H1 (cell line): Measurements from ENCODE around the gene ITM2B. TPM values are rescaled to one million over a fixed set of nuclear protein-coding genes. Genes with fewer than 3 reads are reported as not detected.

Source experiments
- CTCF ChIA-PET: fragments of 300-600 bp; sonication (Branson Sonifier 250); formaldehyde crosslinking; loops from one replicate; lab custom pipeline; 2021; ENCODE audit not compliant: partially characterized antibody; lab: Charles Lee
- POLR2A ChIA-PET: fragments of 300-600 bp; sonication (Branson Sonifier 250); formaldehyde crosslinking; loops from one replicate; lab custom pipeline; 2021; ENCODE audit warnings: inconsistent platforms; ENCODE audit not compliant: partially characterized antibody; lab: Charles Lee
- DNase-seq, 2 experiments: peaks; one replicate each; pipeline versions ENCODE4 v3.0.0 to v3.0.0-alpha.2; 2010 to 2022; ENCODE audit warnings: low spot score in 2 of 2, low read depth in 1 of 2, mixed read lengths in 1 of 2
- FAIRE-seq: peaks from 2 replicates; lab custom pipeline; 2011; peaks lifted over from hg19 to GRCh38; lab: Jason Lieb, UNC
- H2AFZ ChIP-seq: 2 replicates; pipeline ENCODE4 v1.8.1; 2012; ENCODE audit warnings: low read length, inconsistent platforms
- H2AK5ac ChIP-seq: 2 replicates; pipeline ENCODE4 v1.6.1; 2013; ENCODE audit warnings: low read depth, low read length
- H2BK120ac ChIP-seq: replicated peaks from 2 replicates; pipeline ENCODE3; 2013; ENCODE audit warnings: low read depth, low read length, inconsistent platforms
- H2BK12ac ChIP-seq: 2 replicates; pipeline ENCODE4 v1.6.1; 2013; ENCODE audit warnings: low read depth, low read length
- H2BK15ac ChIP-seq: 2 replicates; pipeline ENCODE4 v1.6.1; 2013; ENCODE audit warnings: low read length
- H2BK20ac ChIP-seq: 2 replicates; pipeline ENCODE4 v1.6.1; 2013; ENCODE audit warnings: low read length
- H2BK5ac ChIP-seq: 2 replicates; pipeline ENCODE4 v1.6.1; 2013; ENCODE audit warnings: low read depth, low read length
- H3K14ac ChIP-seq: 2 replicates; pipeline ENCODE4 v1.6.1; 2013; ENCODE audit warnings: inconsistent platforms; ENCODE audit not compliant: insufficient read length
- H3K18ac ChIP-seq: 2 replicates; pipeline ENCODE4 v1.6.1; 2013; ENCODE audit warnings: low read length; ENCODE audit errors: extremely low read depth
- H3K23ac ChIP-seq: 2 replicates; pipeline ENCODE4 v1.6.1; 2013; ENCODE audit warnings: inconsistent platforms; ENCODE audit not compliant: insufficient read length
- H3K23me2 ChIP-seq: 2 replicates; pipeline ENCODE4 v1.6.1; 2013; ENCODE audit warnings: low read depth, low read length
- H3K27ac ChIP-seq: 2 replicates; pipeline ENCODE4 v1.6.1; 2011; ENCODE audit warnings: low read depth, low read length, inconsistent platforms
- H3K27me3 ChIP-seq, 4 experiments: replicated peaks in 1 of 4; 1 replicate in 1 of 4; 2 replicates in 3 of 4; pipeline versions ENCODE4 v1.6.1 to v1.8.1; 2011 to 2013; ENCODE audit warnings: low read length in 3 of 4, mild to moderate bottlenecking in 3 of 4, inconsistent platforms in 2 of 4, mixed read lengths in 2 of 4, moderate library complexity in 1 of 4; ENCODE audit not compliant: control insufficient read depth in 3 of 4, insufficient read depth in 3 of 4; ENCODE audit errors: extremely low read depth in 1 of 4
- H3K36me3 ChIP-seq, 4 experiments: 2 replicates each; pipeline versions ENCODE4 v1.6.1 to v1.8.1; 2011 to 2013; ENCODE audit warnings: mild to moderate bottlenecking in 4 of 4, low read length in 3 of 4, moderate library complexity in 2 of 4, control low read depth in 1 of 4, inconsistent platforms in 1 of 4; ENCODE audit not compliant: insufficient read depth in 4 of 4, control insufficient read depth in 2 of 4
- H3K4ac ChIP-seq: replicated peaks from 2 replicates; pipeline ENCODE3; 2013; ENCODE audit warnings: low read length, low read depth, mixed read lengths, inconsistent platforms; ENCODE audit not compliant: insufficient read length
- H3K4me1 ChIP-seq, 4 experiments: replicated peaks in 1 of 4; 1 replicate in 1 of 4; 2 replicates in 3 of 4; pipeline versions ENCODE4 v1.6.1 to v1.8.1; 2011 to 2013; ENCODE audit warnings: low read length in 3 of 4, inconsistent platforms in 2 of 4, mixed read lengths in 1 of 4; ENCODE audit not compliant: insufficient read depth in 4 of 4, control insufficient read depth in 3 of 4
- H3K4me2 ChIP-seq, 2 experiments: 2 replicates each; pipeline versions ENCODE4 v1.6.1 to v1.8.1; 2011 to 2013; ENCODE audit warnings: low read depth in 2 of 2, low read length in 2 of 2, control low read depth in 1 of 2, inconsistent platforms in 1 of 2, mild to moderate bottlenecking in 1 of 2; ENCODE audit not compliant: insufficient read depth in 1 of 2
- H3K4me3 ChIP-seq, 4 experiments: fragments of 200-600, 300-600 bp in 1 of 4; sonication (generic), shearing (Covaris generic), sonication (Bioruptor Twin) in 1 of 4; 2 replicates each; pipeline versions ENCODE4 v1.5.1 to v1.8.1; 2011 to 2016; ENCODE audit warnings: low read length in 4 of 4, low read depth in 3 of 4, control low read depth in 2 of 4, inconsistent platforms in 2 of 4, mild to moderate bottlenecking in 2 of 4, mixed read lengths in 1 of 4, moderate library complexity in 1 of 4; ENCODE audit not compliant: insufficient read depth in 2 of 4; ENCODE audit errors: extremely low read depth in 1 of 4
- H3K56ac ChIP-seq: replicated peaks from 2 replicates; pipeline ENCODE3; 2013; ENCODE audit warnings: low read depth, mild to moderate bottlenecking, mixed read lengths, low read length, inconsistent platforms; ENCODE audit not compliant: insufficient read length
- H3K79me1 ChIP-seq: 2 replicates; pipeline ENCODE4 v1.6.1; 2013; ENCODE audit warnings: low read depth, low read length, control low read depth
- H3K79me2 ChIP-seq, 2 experiments: 2 replicates each; pipeline versions ENCODE4 v1.6.1 to v1.8.1; 2012 to 2013; ENCODE audit warnings: low read length in 2 of 2, mild to moderate bottlenecking in 2 of 2, inconsistent platforms in 1 of 2; ENCODE audit not compliant: insufficient read depth in 2 of 2, control insufficient read depth in 1 of 2
- H3K9ac ChIP-seq, 4 experiments: replicated peaks in 1 of 4; 1 replicate in 1 of 4; 2 replicates in 3 of 4; pipeline versions ENCODE4 v1.6.1 to v1.8.1; 2011 to 2013; ENCODE audit warnings: low read depth in 3 of 4, low read length in 3 of 4, control low read depth in 2 of 4, mild to moderate bottlenecking in 2 of 4, moderate library complexity in 2 of 4, inconsistent platforms in 1 of 4; ENCODE audit errors: extremely low read depth in 1 of 4
- H3K9me3 ChIP-seq, 2 experiments: 2 replicates each; pipeline versions ENCODE4 v1.6.1 to v1.8.1; 2012 to 2013; ENCODE audit warnings: mild to moderate bottlenecking in 2 of 2, moderate library complexity in 2 of 2, control low read depth in 1 of 2, inconsistent platforms in 1 of 2, low read depth in 1 of 2, low read length in 1 of 2, mixed read lengths in 1 of 2; ENCODE audit not compliant: insufficient read depth in 2 of 2
- H4K20me1 ChIP-seq, 2 experiments: replicated peaks in 1 of 2; 2 replicates each; pipeline versions ENCODE3 to v1.8.1; 2011 to 2013; ENCODE audit warnings: inconsistent platforms in 2 of 2, low read length in 2 of 2, mild to moderate bottlenecking in 1 of 2; ENCODE audit not compliant: insufficient read depth in 2 of 2, control insufficient read depth in 1 of 2
- H4K5ac ChIP-seq: 2 replicates; pipeline ENCODE4 v1.6.1; 2013; ENCODE audit warnings: low read length, low read depth, mixed read lengths, inconsistent platforms; ENCODE audit not compliant: insufficient read length
- H4K8ac ChIP-seq: 2 replicates; pipeline ENCODE4 v1.8.0; 2013; ENCODE audit warnings: mild to moderate bottlenecking, moderate library complexity, low read length, inconsistent platforms; ENCODE audit not compliant: insufficient read depth; ENCODE audit errors: extremely low read depth
- H4K91ac ChIP-seq: replicated peaks from 2 replicates; pipeline ENCODE3; 2013; ENCODE audit warnings: low read length, mixed read lengths, inconsistent platforms; ENCODE audit not compliant: insufficient read length
- JUN ChIP-seq: IDR thresholded peaks from 2 replicates; pipeline ENCODE4 v1.6.1; 2011; ENCODE audit warnings: low read depth, mild to moderate bottlenecking, improper control_type of control experiment, low read length
- KDM5A ChIP-seq: fragments of 200-600 bp; IDR thresholded peaks from 2 replicates; pipeline ENCODE4 v1.7.1; 2012; ENCODE audit warnings: mild to moderate bottlenecking, low read length, inconsistent platforms, mixed read lengths
- SP1 ChIP-seq: IDR thresholded peaks from 2 replicates; pipeline ENCODE4 v1.6.1; 2011; ENCODE audit warnings: low read depth, low read length
- WGBS, 2 experiments: shearing (Covaris generic) in 1 of 2; methylation state at CpG; one replicate each; pipeline versions ENCODE4 v1.1.6 to v1.1.7; 2013 to 2015; ENCODE audit warnings: low lambda C conversion rate in 2 of 2, mixed read lengths in 2 of 2, inconsistent platforms in 1 of 2, low coverage in 1 of 2, missing lambda C conversion rate in 1 of 2; ENCODE audit not compliant: insufficient replicate concordance in 2 of 2, insufficient coverage in 1 of 2, insufficient read length in 1 of 2; ENCODE audit errors: extremely low coverage in 1 of 2, missing lambda C conversion rate in 1 of 2; 5-methylcytosine and 5-hydroxymethylcytosine counted together
- polyA plus RNA-seq, 7 experiments: library from polyadenylated mRNA; depleted of rRNA in 3 of 7; stranded (reverse) in 5 of 7; unstranded in 2 of 7; fragments of >200 nt in 5 of 7; fragments of 200-250 nt in 2 of 7; gene quantifications; 1 replicate in 5 of 7; 2 replicates in 1 of 7; 4 replicates in 1 of 7; pipeline versions ENCODE4 v1.2.1 to v1.2.3, GENCODE V29; 2011 to 2013; ENCODE audit warnings: missing spikeins in 2 of 7, mixed read lengths in 2 of 7
- total RNA-seq: library from RNA; stranded (reverse); fragmentation: NEBNext Ultra II Directional; extraction: Animal tissue kit (Norgen Biotek cat#: 25700); gene quantifications from 2 replicates; pipeline ENCODE4 v1.2.1, GENCODE V29; 2021

The ITM2B gene
- total and polyA plus RNA-seq, 2 of the 8 experiments (the other 6 are each of a cell fraction or from before 2014, with no cell fraction given), result 132 to 184 TPM

- POLR2A ChIA-PET, result no interaction called here
- no peak overlapping the region for H3K4me2 ChIP-seq
- H4K5ac ChIP-seq, result no peak overlapping the region
- no peak overlapping the region for H3K9ac ChIP-seq
- no peak overlapping the region for H2BK20ac ChIP-seq
- no peaks in the 10 kb centered on the region; the same call in 1 of the 2 replicates for H3K79me1 ChIP-seq
- CTCF ChIA-PET, result no interaction called here
- H2BK15ac ChIP-seq, result no peak overlapping the region
- WGBS, 2 experiments, result 87% methylated on average over 3 of the region's 3 CpGs; no CpG with 5 or more reads in 1 of the 2 experiments
- H3K9me3 ChIP-seq, result no peaks in the 10 kb centered on the region
- no peak overlapping the region for H2BK120ac ChIP-seq
- no peak overlapping the region for H4K91ac ChIP-seq
- H3K36me3 ChIP-seq, result peaks cover 0 to 81% (median 26%) of the 10 kb centered on the region in 4 experiments; a peak in 6 of 8 replicates
- no peak overlapping the region for H2AFZ ChIP-seq
- H3K23ac ChIP-seq, result no peak overlapping the region
- H4K20me1 ChIP-seq, result peaks cover 0 to 3% of the 10 kb centered on the region in 2 experiments
- H3K14ac ChIP-seq, result no peak overlapping the region
- FAIRE-seq (no peak), DNase-seq (no peak)
- no peak overlapping the region for H2BK5ac ChIP-seq
- no peak overlapping the region for H3K56ac ChIP-seq
- H3K79me2 ChIP-seq, result no peaks in the 10 kb centered on the region
- H3K27me3 ChIP-seq, result no peaks in the 10 kb centered on the region
- no peak overlapping the region for H3K18ac ChIP-seq
- peaks cover 0 to 2% (median 0%) of the 10 kb centered on the region in 4 experiments; a peak in 1 of 7 replicates for H3K4me1 ChIP-seq
- no peak overlapping the region for H4K8ac ChIP-seq
- H3K4ac ChIP-seq, result no peak overlapping the region
- no peak overlapping the region for H3K27ac ChIP-seq
- H3K4me3 ChIP-seq, result no peak overlapping the region
- H2BK12ac ChIP-seq, result no peak overlapping the region
- H2AK5ac ChIP-seq, result no peak overlapping the region
- no peaks in the 10 kb centered on the region for H3K23me2 ChIP-seq
- no peak for TF ChIP-seq KDM5A
- no peak for TF ChIP-seq JUN
- TF ChIP-seq SP1, result no peak
Measured at GRCh38 chr13:48258430-48258829, 25.4 kb downstream of the ITM2B start.
